Inflammatory macrophage treated with lipopolysaccharide for 4 hours (primary cell): ENCODE data around the gene C9orf43.
"Not testable (repeated sequence)": the region's sequence is repeated elsewhere in the genome, so short reads cannot be mapped to it uniquely, and the experiment has no call there.

Experiments used
- DNase-seq: peaks from one replicate; pipeline ENCODE4 v3.0.0-alpha.2; 2020

The C9orf43 gene

GRCh38 chr9:113421726-113422125 is 11.2 kb downstream of the C9orf43 start:
- DNase-seq = no peak

- no peak for DNase-seq
These were observed 14.5 kb downstream of the C9orf43 start for GRCh38 chr9:113425072-113425471.

- DNase-seq = no peak
These were observed 16.2 kb downstream of the C9orf43 start for GRCh38 chr9:113426701-113427100.

GRCh38 chr9:113427629-113428028 is 17.1 kb downstream of the C9orf43 start:
- DNase-seq = peak; percentile 61

GRCh38 chr9:113428062-113428615 is 17.6 kb downstream of the C9orf43 start:
- DNase-seq = no peak

- DNase-seq = no peak
These were observed 20.6 kb downstream of the C9orf43 start for GRCh38 chr9:113431191-113431590.

- DNase-seq = peak; percentile 72
These were observed 26.4 kb downstream of the C9orf43 start for GRCh38 chr9:113436728-113437515.

GRCh38 chr9:113437716-113438115 is 27.2 kb downstream of the C9orf43 start:
- not testable (repeated sequence) for DNase-seq

- DNase-seq = no peak
These were observed 34.2 kb downstream of the C9orf43 start for GRCh38 chr9:113444736-113445135.

GRCh38 chr9:113446323-113446740 is 35.8 kb downstream of the C9orf43 start:
- peak; percentile 38 for DNase-seq

- DNase-seq = no peak
These were observed 38.8 kb downstream of the C9orf43 start for GRCh38 chr9:113449376-113449775.

- no peak for DNase-seq
These were observed 41.6 kb downstream of the C9orf43 start for GRCh38 chr9:113452113-113452605.

GRCh38 chr9:113454914-113455761 is 44.6 kb downstream of the C9orf43 start:
- DNase-seq = no peak

- DNase-seq = no peak
These were observed 45.7 kb downstream of the C9orf43 start for GRCh38 chr9:113456235-113456634.

GRCh38 chr9:113461285-113461684 is 50.7 kb downstream of the C9orf43 start:
- DNase-seq = no peak

GRCh38 chr9:113461943-113462342 is 51.4 kb downstream of the C9orf43 start:
- DNase-seq = no peak

- no peak for DNase-seq
These were observed 52.3 kb downstream of the C9orf43 start for GRCh38 chr9:113462781-113463286.

GRCh38 chr9:113463418-113464285 is 53.1 kb downstream of the C9orf43 start, which contains the start of gene RGS3:
TSS of gene RGS3 (plus strand) at chr9:113463727. CDS start at chr9:113463803, 76 bp downstream.
- DNase-seq = no peak

- no peak for DNase-seq
These were observed 53.7 kb downstream of the C9orf43 start for GRCh38 chr9:113464286-113464660.

- no peak for DNase-seq
These were observed 55.1 kb downstream of the C9orf43 start for GRCh38 chr9:113465599-113466140.

GRCh38 chr9:113467183-113467582 is 56.6 kb downstream of the C9orf43 start:
- no peak for DNase-seq
